Measurements from ENCODE around the gene SYNGAP1. TPM values are rescaled to one million over a fixed set of nuclear protein-coding genes. Genes with fewer than 3 reads are reported as not detected.

SYNGAP1 gene
- total RNA-seq, 1 experiment from 2014 or later: 29.0 TPM

- in situ Hi-C loops (cut with HindIII; ENCODE audit: low pct_unique_long_range_greater_than_20kb, low sequenced_read_pairs) (no loop called here), intact Hi-C loops (cut with micrococcal nuclease; ENCODE audit: unreplicated experiment) (no loop called here)
- peaks cover 45% of the 10 kb centered on the region for H3K4me1 ChIP-seq (ENCODE audit: control insufficient read depth, insufficient read depth, low read length)
- peak within 1 kb of the TSS; percentile 86 for H3K4me3 ChIP-seq (ENCODE audit: low read depth in 2 of 2, low read length in 2 of 2)
- no peaks in the 10 kb centered on the region for H3K9me3 ChIP-seq (ENCODE audit: control insufficient read depth, insufficient read depth, low read depth, low read length)
- DNase-seq (ENCODE audit: low read depth, low spot score) (peak; percentile 98), ATAC-seq (peak; percentile 92)
- H3K27me3 ChIP-seq (ENCODE audit: control insufficient read depth, insufficient read depth, low read length): no peaks in the 10 kb centered on the region
- no TSS peak for BruUV-seq (replicated peaks)
- POLR2A ChIA-PET: no interaction called here
- CTCF ChIA-PET: interaction anchor here (0.6 to 1.0 kb wide), 2 partner anchors 8 to 50 kb away, joined by 3 to 11 read pairs; no protein-coding TSS in a partner anchor
- TF ChIP-seq CTCF (IDR thresholded peaks at IDR 0.05) (peak; percentile 72), REST (IDR thresholded peaks at IDR 0.05; ENCODE audit: insufficient read depth in 1 of 2, low read depth in 2 of 2, low read length in 1 of 2) (no peak), SIN3A (IDR thresholded peaks at IDR 0.05; ENCODE audit: borderline replicate concordance, insufficient read depth, low read depth, low read length) (peak; percentile 68; the same call in 1 of the 2 replicates), TCF7L2 (IDR thresholded peaks at IDR 0.05; ENCODE audit: low read depth, low read length) (peak; percentile 86), POLR2AphosphoS5 (IDR thresholded peaks at IDR 0.05; ENCODE audit: low read depth, low read length) (peak; percentile 37; the same call in 1 of the 2 replicates)
- peak within 1 kb of the TSS; percentile 99 for H3K27ac ChIP-seq (ENCODE audit: low read length)
- H3K36me3 ChIP-seq (ENCODE audit: control insufficient read depth, insufficient read depth, low read length): peaks cover 2% of the 10 kb centered on the region
Measured at GRCh38 chr6:33417903-33418689, 1.8 kb upstream of the SYNGAP1 start, which contains the start of gene CUTA. Gene CUTA (minus strand): TSS chr6:33418107. CDS start chr6:33418000, 107 bp downstream.

GRCh38 chr6:33418690-33419291 lies 1.1 kb upstream of the SYNGAP1 start:
- BruUV-seq (replicated peaks): TSS peak; percentile 67
- CTCF ChIA-PET: interaction anchor here (1.0 kb wide), 1 partner anchor 8 kb away, joined by 11 read pairs; no protein-coding TSS in a partner anchor
- intact Hi-C loops (cut with micrococcal nuclease; ENCODE audit: unreplicated experiment): no loop called here

More at GRCh38 chr6:33418690-33419291, 1.1 kb upstream of the SYNGAP1 start:
- peak; percentile 17 for TF ChIP-seq CTCF (IDR thresholded peaks at IDR 0.05)
- TF ChIP-seq SIN3A (IDR thresholded peaks at IDR 0.05; ENCODE audit: borderline replicate concordance, insufficient read depth, low read depth, low read length): no peak
- H3K27ac ChIP-seq (ENCODE audit: low read length): peak overlapping the region; percentile 99
- in situ Hi-C loops (cut with HindIII; ENCODE audit: low pct_unique_long_range_greater_than_20kb, low sequenced_read_pairs): no loop called here
- DNase-seq (ENCODE audit: low read depth, low spot score): no peak
- H3K36me3 ChIP-seq (ENCODE audit: control insufficient read depth, insufficient read depth, low read length): peaks cover 2% of the 10 kb centered on the region
- H3K27me3 ChIP-seq (ENCODE audit: control insufficient read depth, insufficient read depth, low read length): no peaks in the 10 kb centered on the region
- H3K4me3 ChIP-seq (ENCODE audit: low read depth in 2 of 2, low read length in 2 of 2): peak overlapping the region; percentile 59 to 86
- H3K4me1 ChIP-seq (ENCODE audit: control insufficient read depth, insufficient read depth, low read length): peaks cover 45% of the 10 kb centered on the region
- no peaks in the 10 kb centered on the region for H3K9me3 ChIP-seq (ENCODE audit: control insufficient read depth, insufficient read depth, low read depth, low read length)
- no peak for ATAC-seq
- POLR2A ChIA-PET: interaction anchor here (0.6 kb wide), 1 partner anchor 101 kb away, joined by 3 read pairs; the partner anchor contains the start of gene ZBTB22

All from Panc1 (cell line).